H9 (cell line): Measurements from ENCODE around the gene ZNF556. TPM values are rescaled to one million over a fixed set of nuclear protein-coding genes. Genes with fewer than 3 reads are reported as not detected.

ENCODE experiments used
- DNase-seq: peaks from one replicate; pipeline ENCODE4 v3.0.0-alpha.2; 2017
- H2AFZ ChIP-seq: one replicate; pipeline ENCODE4 v1.6.1; 2013; ENCODE audit warnings: mild to moderate bottlenecking, low read length, control low read depth, moderate library complexity
- H2AK5ac ChIP-seq: 2 replicates; pipeline ENCODE4 v1.6.1; 2013; ENCODE audit warnings: low read length, control low read depth, mixed read lengths; ENCODE audit not compliant: insufficient read length
- H2BK120ac ChIP-seq: one replicate; pipeline ENCODE4 v1.6.1; 2013; ENCODE audit warnings: low read depth, mild to moderate bottlenecking, low read length, control low read depth, inconsistent platforms; ENCODE audit not compliant: poor library complexity, severe bottlenecking
- H2BK12ac ChIP-seq: 2 replicates; pipeline ENCODE4 v1.6.1; 2013; ENCODE audit warnings: low read length, control low read depth, mixed read lengths, low read depth; ENCODE audit not compliant: insufficient read length
- H2BK15ac ChIP-seq: 2 replicates; pipeline ENCODE4 v1.6.1; 2013; ENCODE audit warnings: low read depth, low read length, control low read depth
- H2BK20ac ChIP-seq: one replicate; pipeline ENCODE4 v1.6.1; 2013; ENCODE audit warnings: low read depth, mild to moderate bottlenecking, low read length, control low read depth, inconsistent platforms; ENCODE audit not compliant: poor library complexity, severe bottlenecking
- H2BK5ac ChIP-seq: 2 replicates; pipeline ENCODE4 v1.6.1; 2013; ENCODE audit warnings: low read length, control low read depth, mixed read lengths; ENCODE audit not compliant: insufficient read length
- H3K14ac ChIP-seq: 2 replicates; pipeline ENCODE4 v1.6.1; 2013; ENCODE audit warnings: low read length, control low read depth; ENCODE audit not compliant: insufficient read depth
- H3K18ac ChIP-seq: 2 replicates; pipeline ENCODE4 v1.6.1; 2013; ENCODE audit warnings: low read depth, mild to moderate bottlenecking, mixed read lengths, low read length, control low read depth; ENCODE audit not compliant: insufficient read length
- H3K23ac ChIP-seq: 2 replicates; pipeline ENCODE4 v1.6.1; 2013; ENCODE audit warnings: low read length, control low read depth, mixed read lengths, low read depth; ENCODE audit not compliant: insufficient read length
- H3K23me2 ChIP-seq: 2 replicates; pipeline ENCODE4 v1.6.1; 2013; ENCODE audit warnings: low read depth, mild to moderate bottlenecking, mixed read lengths, low read length, control low read depth; ENCODE audit not compliant: insufficient read length, poor library complexity, severe bottlenecking
- H3K27ac ChIP-seq: 2 replicates; pipeline ENCODE4 v1.5.1; 2013; ENCODE audit warnings: low read length, control low read depth, mixed read lengths, low read depth; ENCODE audit not compliant: insufficient read length
- H3K27me3 ChIP-seq: 2 replicates; pipeline ENCODE4 v1.6.1; 2013; ENCODE audit warnings: low read length, control low read depth, inconsistent platforms; ENCODE audit not compliant: insufficient read depth
- H3K4ac ChIP-seq: 2 replicates; pipeline ENCODE4 v1.6.1; 2013; ENCODE audit warnings: low read depth, mild to moderate bottlenecking, control low read depth, inconsistent platforms, low read length, moderate library complexity
- H3K4me1 ChIP-seq: 2 replicates; pipeline ENCODE4 v1.6.1; 2013; ENCODE audit warnings: low read length, control low read depth, inconsistent platforms; ENCODE audit not compliant: insufficient read depth
- H3K4me2 ChIP-seq: 2 replicates; pipeline ENCODE4 v1.6.1; 2013; ENCODE audit warnings: low read length, control low read depth, mixed read lengths; ENCODE audit not compliant: insufficient read length, insufficient read depth
- H3K56ac ChIP-seq: 2 replicates; pipeline ENCODE4 v1.6.1; 2013; ENCODE audit warnings: low read depth, mild to moderate bottlenecking, mixed read lengths, low read length, control low read depth; ENCODE audit not compliant: insufficient read length
- H3K79me1 ChIP-seq: 2 replicates; pipeline ENCODE4 v1.6.1; 2013; ENCODE audit warnings: low read depth, mild to moderate bottlenecking, moderate library complexity, low read length, control low read depth, inconsistent platforms; ENCODE audit not compliant: insufficient read depth, poor library complexity, severe bottlenecking
- H3K79me2 ChIP-seq: 2 replicates; pipeline ENCODE4 v1.6.1; 2013; ENCODE audit warnings: low read length, control low read depth, inconsistent platforms; ENCODE audit not compliant: insufficient read depth
- H3K9ac ChIP-seq: 2 replicates; pipeline ENCODE4 v1.6.1; 2013; ENCODE audit warnings: low read length, control low read depth, mixed read lengths; ENCODE audit not compliant: insufficient read length; ENCODE audit errors: extremely low read depth
- H3K9me3 ChIP-seq: one replicate; pipeline ENCODE4 v1.6.1; 2013; ENCODE audit warnings: low read depth, low read length, inconsistent platforms; ENCODE audit not compliant: control insufficient read depth
- H3T11ph ChIP-seq: one replicate; pipeline ENCODE4 v1.6.1; 2013; ENCODE audit warnings: mild to moderate bottlenecking, low read length, control low read depth, inconsistent platforms
- H4K20me1 ChIP-seq: one replicate; pipeline ENCODE4 v1.6.1; 2013; ENCODE audit not compliant: control insufficient read depth, insufficient read length, insufficient read depth
- H4K5ac ChIP-seq: 2 replicates; pipeline ENCODE4 v1.6.1; 2013; ENCODE audit warnings: low read depth, mild to moderate bottlenecking, mixed read lengths, low read length, control low read depth; ENCODE audit not compliant: insufficient read length
- H4K8ac ChIP-seq: replicated peaks from 2 replicates; pipeline ENCODE4 v1.6.1; 2013; ENCODE audit warnings: low read length, control low read depth, mixed read lengths, low read depth; ENCODE audit not compliant: insufficient read length
- H4K91ac ChIP-seq: 2 replicates; pipeline ENCODE4 v1.6.1; 2013; ENCODE audit warnings: low read depth, mild to moderate bottlenecking, moderate library complexity, mixed read lengths, low read length, control low read depth; ENCODE audit not compliant: insufficient read length
- H3K27ac Mint-ChIP-seq, 3 experiments: 2 replicates in 2 of 3; 3 replicates in 1 of 3; pipeline ENCODE4 v1.8.0; 2020 to 2021; ENCODE audit warnings: mixed read lengths in 3 of 3, mild to moderate bottlenecking in 1 of 3, moderate library complexity in 1 of 3
- H3K27me3 Mint-ChIP-seq: 2 replicates; pipeline ENCODE4 v1.8.0; 2021; ENCODE audit warnings: low read depth, mild to moderate bottlenecking, moderate library complexity, mixed read lengths
- H3K36me3 Mint-ChIP-seq, 3 experiments: 2 replicates in 2 of 3; 3 replicates in 1 of 3; pipeline ENCODE4 v1.8.0; 2020 to 2021; ENCODE audit warnings: low read depth in 3 of 3, mixed read lengths in 3 of 3; ENCODE audit not compliant: insufficient read depth in 1 of 3
- H3K4me1 Mint-ChIP-seq, 2 experiments: 2 replicates each; pipeline ENCODE4 v1.8.0; 2020; ENCODE audit warnings: mixed read lengths in 2 of 2
- H3K4me3 Mint-ChIP-seq, 2 experiments: 2 replicates in 1 of 2; 3 replicates in 1 of 2; pipeline ENCODE4 v1.8.0; 2020 to 2021; ENCODE audit warnings: mild to moderate bottlenecking in 2 of 2, mixed read lengths in 2 of 2, moderate library complexity in 1 of 2
- H3K9me3 Mint-ChIP-seq, 2 experiments: 2 replicates in 1 of 2; 3 replicates in 1 of 2; pipeline ENCODE4 v1.8.0; 2020; ENCODE audit warnings: mild to moderate bottlenecking in 2 of 2, mixed read lengths in 2 of 2, moderate library complexity in 1 of 2
- CTCF ChIP-seq: fragments of 200-600 bp; sonication (generic); conservative IDR thresholded peaks from 3 replicates; pipeline ENCODE4 v1.8.0; 2021; ENCODE audit warnings: antibody characterized with exemption, mild to moderate bottlenecking
- WGBS: extraction: QIAGEN DNeasy Blood & Tissue Kit; methylation state at CpG from one replicate; pipeline ENCODE4 v1.1.7; 2013; ENCODE audit warnings: missing lambda C conversion rate, low lambda C conversion rate, mixed read lengths; ENCODE audit not compliant: insufficient read length; ENCODE audit errors: extremely low coverage; 5-methylcytosine and 5-hydroxymethylcytosine counted together
- total RNA-seq: library from RNA; stranded (reverse); gene quantifications from 2 replicates; pipeline ENCODE4 v1.2.1, GENCODE V29; 2021

ZNF556 gene
- total RNA-seq, 1 experiment from 2014 or later: not detected

GRCh38 chr19:2850256-2850925 lies 16.7 kb upstream of the ZNF556 start:
- H3K27ac ChIP-seq: no peak overlapping the region
- H3K27me3 ChIP-seq: no peaks in the 10 kb centered on the region
- H4K5ac ChIP-seq: no peak overlapping the region
- H2BK15ac ChIP-seq: no peak overlapping the region
- H2BK20ac ChIP-seq: no peak overlapping the region
- no peak overlapping the region for H3T11ph ChIP-seq
- H3K14ac ChIP-seq: no peak overlapping the region
- 0 out of 2 replicates have a peak, but pooled peaks cover 2% of the 10 kb centered on the region for H3K79me2 ChIP-seq
- TF ChIP-seq CTCF: no peak
- H3K18ac ChIP-seq: no peak overlapping the region
- Mint-ChIP-seq H3K9me3 (peaks cover 75 to 86% of the 10 kb centered on the region in 2 experiments), H3K4me1 (no peaks in the 10 kb centered on the region), H3K4me3 (no peak overlapping the region; a peak in 1 of 5 replicates), H3K27me3 (no peaks in the 10 kb centered on the region), H3K36me3 (peaks cover 80 to 88% (median 83%) of the 10 kb centered on the region in 3 experiments), H3K27ac (no peak overlapping the region)
- H4K8ac ChIP-seq: no peak overlapping the region
- no peak overlapping the region for H3K4ac ChIP-seq
- H2AK5ac ChIP-seq: no peak overlapping the region
- H3K23me2 ChIP-seq: no peaks in the 10 kb centered on the region
- no peaks in the 10 kb centered on the region for H4K20me1 ChIP-seq
- H3K79me1 ChIP-seq: no peaks in the 10 kb centered on the region
- WGBS: no CpG with 5 or more reads among the region's 3 CpGs
- H3K4me2 ChIP-seq: no peak overlapping the region
- H3K4me1 ChIP-seq: no peaks in the 10 kb centered on the region
- no peak overlapping the region for H2BK12ac ChIP-seq
- no peak overlapping the region for H2BK120ac ChIP-seq
- H3K9me3 ChIP-seq: peaks cover 51% of the 10 kb centered on the region
- H3K56ac ChIP-seq: no peak overlapping the region
- no peak overlapping the region for H3K9ac ChIP-seq
- no peak overlapping the region for H3K23ac ChIP-seq
- H2BK5ac ChIP-seq: no peak overlapping the region
- H4K91ac ChIP-seq: no peak overlapping the region
- DNase-seq: no peak
- H2AFZ ChIP-seq: no peak overlapping the region
